CD4-positive, CD25-positive, alpha-beta regulatory T cell (primary cell): ENCODE data around the gene ARHGAP6. TPM values are rescaled to one million over a fixed set of nuclear protein-coding genes. Genes with fewer than 3 reads are reported as not detected.

ENCODE experiments used
- ATAC-seq, 2 donors: fragments of 150-1000 bp; cut with Tn5 transposase; one replicate each; pipeline ENCODE4 v1.10.0; 2021; ENCODE audit warnings: low read depth in 2 of 2, moderate number of reproducible peaks in 2 of 2, moderate library complexity in 1 of 2
- DNase-seq, 3 donors: peaks; one replicate each; pipeline versions ENCODE4 v3.0.0 to v3.0.0-alpha.2; 2012 to 2022; ENCODE audit warnings: mixed read lengths in 1 of 3
- H3K27ac ChIP-seq: one replicate; pipeline ENCODE4 v1.7.0; 2013; ENCODE audit warnings: mild to moderate bottlenecking, low read length; ENCODE audit not compliant: insufficient read depth, poor library complexity, severe bottlenecking
- H3K27me3 ChIP-seq: one replicate; pipeline ENCODE4 v1.7.0; 2013; ENCODE audit warnings: low read length; ENCODE audit not compliant: control insufficient read depth, insufficient read depth
- H3K36me3 ChIP-seq: one replicate; pipeline ENCODE4 v1.7.0; 2013; ENCODE audit warnings: mild to moderate bottlenecking, low read length, moderate library complexity; ENCODE audit not compliant: control insufficient read depth, insufficient read depth
- H3K4me1 ChIP-seq: 2 replicates; pipeline ENCODE4 v1.7.0; 2013; ENCODE audit warnings: mild to moderate bottlenecking, low read length; ENCODE audit not compliant: insufficient read depth, control insufficient read depth, poor library complexity, severe bottlenecking
- H3K4me3 ChIP-seq: one replicate; pipeline ENCODE4 v1.7.0; 2013; ENCODE audit warnings: low read depth, mild to moderate bottlenecking, low read length, moderate library complexity
- H3K9me3 ChIP-seq, 2 experiments: 1 replicate in 1 of 2; 2 replicates in 1 of 2; pipeline ENCODE4 v1.7.0; 2013; ENCODE audit warnings: low read length in 2 of 2, mild to moderate bottlenecking in 1 of 2, moderate library complexity in 1 of 2; ENCODE audit not compliant: control insufficient read depth in 2 of 2
- H3K27ac Mint-ChIP-seq, 3 donors: one replicate each; pipeline ENCODE4 v1.8.0; 2020 to 2022; ENCODE audit warnings: mild to moderate bottlenecking in 3 of 3, mixed read lengths in 3 of 3, moderate library complexity in 2 of 3
- H3K27me3 Mint-ChIP-seq: one replicate; pipeline ENCODE4 v1.8.0; 2022; ENCODE audit warnings: mild to moderate bottlenecking, mixed read lengths
- H3K36me3 Mint-ChIP-seq: one replicate; pipeline ENCODE4 v1.8.0; 2020; ENCODE audit warnings: mixed read lengths
- H3K4me1 Mint-ChIP-seq, 4 donors: one replicate each; pipeline ENCODE4 v1.8.0; 2020 to 2022; ENCODE audit warnings: mixed read lengths in 4 of 4, mild to moderate bottlenecking in 1 of 4
- H3K4me3 Mint-ChIP-seq, 4 donors: one replicate each; pipeline ENCODE4 v1.8.0; 2020 to 2022; ENCODE audit warnings: mild to moderate bottlenecking in 4 of 4, mixed read lengths in 4 of 4, moderate library complexity in 3 of 4
- H3K9me3 Mint-ChIP-seq, 7 donors: one replicate each; pipeline ENCODE4 v1.8.0; 2020 to 2022; ENCODE audit warnings: mixed read lengths in 7 of 7, mild to moderate bottlenecking in 3 of 7, moderate library complexity in 2 of 7
- polyA plus RNA-seq, 4 donors: library from polyadenylated mRNA; unstranded; fragments of 300-500 nt; fragmentation: Illumina TruSeq; gene quantifications; one replicate each; pipeline ENCODE4 v1.2.3, GENCODE V29; 2021
- total RNA-seq: library from RNA; stranded (reverse); gene quantifications from one replicate; pipeline ENCODE4 v1.2.3, GENCODE V29; 2022

The ARHGAP6 gene
- total and polyA plus RNA-seq, 5 donors from 2014 or later = 1.8 TPM; not detected in 4

DNA sequence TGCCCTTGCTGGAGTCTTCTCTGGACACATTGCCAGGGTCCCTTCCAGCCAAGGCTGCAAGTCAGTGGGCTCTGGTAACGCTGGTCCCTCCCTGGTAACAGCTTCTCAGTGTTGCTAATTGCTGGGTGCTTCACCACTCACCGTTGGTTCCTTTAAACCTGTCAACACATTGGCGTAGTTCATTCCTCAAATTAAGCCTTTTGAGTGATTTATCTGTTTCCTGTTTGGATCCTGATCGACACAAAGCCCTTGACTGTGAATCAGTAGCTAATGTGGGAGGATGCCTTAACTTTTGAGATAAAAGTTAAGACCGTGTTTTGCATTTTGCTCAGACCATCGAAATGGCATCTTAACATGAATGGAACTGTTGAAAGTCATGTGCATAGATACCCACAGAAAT lies 246.6 kb downstream of the ARHGAP6 start:
- H3K4me1 Mint-ChIP-seq = no peaks in the 10 kb centered on the region
- Histone ChIP-seq H3K4me3 (no peak overlapping the region), H3K36me3 (no peaks in the 10 kb centered on the region), H3K9me3 (no peaks in the 10 kb centered on the region), H3K27ac (no peak overlapping the region), H3K27me3 (no peaks in the 10 kb centered on the region), H3K4me1 (no peaks in the 10 kb centered on the region)
- H3K36me3 Mint-ChIP-seq = no peaks in the 10 kb centered on the region
- DNase-seq (no peak), ATAC-seq (no peak)
- no peak overlapping the region for H3K4me3 Mint-ChIP-seq
- H3K9me3 Mint-ChIP-seq = peaks cover 0 to 3% (median 0%) of the 10 kb centered on the region in 7 donors
- no peak overlapping the region for H3K27ac Mint-ChIP-seq
- peaks cover 4% of the 10 kb centered on the region for H3K27me3 Mint-ChIP-seq

DNA sequence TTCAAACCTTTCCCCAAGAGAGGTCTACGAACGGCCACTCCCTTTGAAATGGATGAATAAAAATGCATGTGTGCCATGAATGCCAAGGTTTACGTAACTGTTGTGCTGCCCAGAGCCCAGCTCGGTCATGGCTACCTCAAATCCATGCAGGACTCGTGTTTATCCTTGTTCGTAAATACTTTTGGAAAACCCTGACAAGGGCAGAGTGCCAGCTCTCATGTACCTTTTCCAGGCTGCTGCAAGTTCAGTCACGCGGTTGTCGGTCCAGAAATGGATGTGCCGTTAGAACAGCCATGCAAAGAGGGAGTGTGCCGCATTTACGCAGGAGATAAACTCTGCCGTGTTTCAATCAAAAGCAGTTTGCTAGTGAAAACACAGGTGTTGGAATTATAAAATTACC lies 249.1 kb downstream of the ARHGAP6 start:
- ATAC-seq = no peak
- no peaks in the 10 kb centered on the region for H3K4me1 Mint-ChIP-seq

DNA sequence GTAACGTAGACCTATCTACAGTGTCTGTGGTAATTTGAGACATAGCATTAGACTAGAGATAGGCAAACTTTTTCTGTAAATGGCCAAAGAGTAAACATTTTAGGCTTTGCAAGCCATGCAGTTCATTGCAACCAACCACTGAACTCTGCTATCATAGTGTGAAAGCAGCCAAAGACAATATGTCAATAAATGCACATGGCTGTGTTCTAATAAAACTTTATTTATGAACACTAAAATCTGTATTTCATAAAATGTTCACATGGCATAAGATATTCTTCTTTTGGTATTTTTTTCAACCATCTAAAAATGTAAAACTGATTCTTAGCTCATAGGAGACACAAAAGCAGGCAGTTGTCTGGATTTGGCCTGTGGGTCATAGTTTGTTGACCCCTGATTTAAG lies 251.6 kb downstream of the ARHGAP6 start:
- no peaks in the 10 kb centered on the region for H3K27me3 ChIP-seq
- Mint-ChIP-seq H3K9me3 (peaks cover 0 to 1% (median 0%) of the 10 kb centered on the region in 7 donors), H3K4me3 (no peak overlapping the region), H3K27me3 (peaks cover 4% of the 10 kb centered on the region), H3K36me3 (no peaks in the 10 kb centered on the region), H3K27ac (no peak overlapping the region), H3K4me1 (no peaks in the 10 kb centered on the region)
- H3K27ac ChIP-seq = no peak overlapping the region
- H3K9me3 ChIP-seq = no peaks in the 10 kb centered on the region
- DNase-seq (no peak), ATAC-seq (no peak)
- no peaks in the 10 kb centered on the region for H3K4me1 ChIP-seq
- H3K4me3 ChIP-seq = no peak overlapping the region
- no peaks in the 10 kb centered on the region for H3K36me3 ChIP-seq

More for the DNA sequence above, 249.1 kb downstream of the ARHGAP6 start:
- Histone ChIP-seq H3K9me3 (no peaks in the 10 kb centered on the region), H3K4me1 (no peaks in the 10 kb centered on the region), H3K27ac (no peak overlapping the region), H3K4me3 (no peak overlapping the region), H3K36me3 (no peaks in the 10 kb centered on the region), H3K27me3 (no peaks in the 10 kb centered on the region)
- no peak overlapping the region for H3K27ac Mint-ChIP-seq
- H3K27me3 Mint-ChIP-seq = peaks cover 4% of the 10 kb centered on the region
- H3K4me3 Mint-ChIP-seq = no peak overlapping the region
- no peak for DNase-seq
- no peaks in the 10 kb centered on the region for H3K36me3 Mint-ChIP-seq
- peaks cover 0 to 3% (median 0%) of the 10 kb centered on the region in 7 donors for H3K9me3 Mint-ChIP-seq

DNA sequence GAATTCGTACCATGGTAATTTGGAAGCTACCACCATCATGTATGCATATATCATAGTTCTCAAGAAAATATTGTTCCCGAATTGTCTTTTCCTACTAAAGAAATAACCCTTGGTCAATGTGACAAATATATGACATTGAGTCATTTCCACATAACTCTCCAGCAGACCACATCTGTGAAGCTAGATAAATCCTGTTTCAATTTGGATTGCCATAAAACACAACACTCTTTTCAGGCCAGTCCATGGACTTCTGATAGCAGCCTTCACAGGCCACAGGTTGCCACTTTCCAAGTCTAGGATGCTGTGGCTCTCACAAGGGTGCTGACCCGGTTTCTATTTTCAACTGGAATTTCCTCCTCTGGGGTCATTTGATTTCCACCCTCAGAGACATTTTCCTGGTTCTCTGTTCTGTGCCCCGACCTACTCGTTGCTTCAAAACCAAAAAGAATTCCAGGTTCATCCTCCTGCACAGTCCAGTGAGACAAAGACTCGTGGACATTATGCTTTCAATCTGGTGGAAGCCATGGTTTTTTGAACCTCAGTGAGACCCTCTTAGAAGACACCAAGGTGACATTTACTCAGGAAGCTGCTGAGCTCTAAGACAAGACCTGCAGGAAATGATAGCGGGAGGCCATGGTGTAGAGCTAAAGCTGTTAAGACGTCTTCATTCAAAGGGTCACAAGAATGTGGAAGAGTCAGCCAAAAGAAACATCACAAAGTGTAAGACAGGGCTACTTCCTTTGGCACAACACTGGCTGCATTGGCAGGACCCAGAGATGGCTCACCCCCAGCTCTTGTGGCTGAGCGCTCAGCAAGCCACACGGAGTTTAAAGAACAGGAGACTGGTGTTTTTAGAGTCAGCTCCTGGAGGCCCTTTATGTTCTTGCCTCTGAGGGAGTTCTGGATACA lies 252.8 kb downstream of the ARHGAP6 start:
- DNase-seq (no peak), ATAC-seq (no peak)
- H3K4me1 Mint-ChIP-seq = no peaks in the 10 kb centered on the region
- Histone ChIP-seq H3K9me3 (no peaks in the 10 kb centered on the region), H3K27me3 (no peaks in the 10 kb centered on the region), H3K4me3 (no peak overlapping the region), H3K36me3 (no peaks in the 10 kb centered on the region), H3K4me1 (no peaks in the 10 kb centered on the region), H3K27ac (no peak overlapping the region)
- no peak overlapping the region for H3K27ac Mint-ChIP-seq
- H3K4me3 Mint-ChIP-seq = no peak overlapping the region
- H3K36me3 Mint-ChIP-seq = no peaks in the 10 kb centered on the region
- H3K9me3 Mint-ChIP-seq = peaks cover 0 to 3% (median 0%) of the 10 kb centered on the region in 7 donors
- H3K27me3 Mint-ChIP-seq = peaks cover 1% of the 10 kb centered on the region

DNA sequence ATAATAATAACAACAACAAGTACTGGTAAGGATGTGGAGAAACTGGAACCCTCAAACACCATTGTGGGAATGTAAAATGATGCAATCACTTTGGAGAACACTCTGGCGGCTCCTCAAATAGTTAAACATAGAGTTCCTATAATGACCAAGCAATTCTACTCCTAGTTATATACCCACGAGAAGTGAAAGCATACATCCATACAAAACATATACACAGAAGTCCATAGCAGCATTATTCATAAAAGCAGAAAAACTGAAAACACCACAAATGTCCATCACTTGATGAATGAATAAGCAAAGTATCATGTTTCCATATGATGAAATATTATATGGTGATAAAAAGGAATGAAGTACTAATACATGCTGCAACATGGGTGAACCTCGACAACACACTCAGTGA lies 255.8 kb downstream of the ARHGAP6 start:
- peaks cover 0 to 3% (median 0%) of the 10 kb centered on the region in 7 donors for H3K9me3 Mint-ChIP-seq
- Histone ChIP-seq H3K36me3 (no peaks in the 10 kb centered on the region), H3K4me3 (no peak overlapping the region), H3K9me3 (no peaks in the 10 kb centered on the region), H3K4me1 (no peaks in the 10 kb centered on the region), H3K27ac (no peak overlapping the region), H3K27me3 (no peaks in the 10 kb centered on the region)
- H3K27me3 Mint-ChIP-seq = no peaks in the 10 kb centered on the region
- DNase-seq (no peak), ATAC-seq (no peak)
- H3K36me3 Mint-ChIP-seq = no peaks in the 10 kb centered on the region
- H3K27ac Mint-ChIP-seq = no peak overlapping the region
- no peak overlapping the region for H3K4me3 Mint-ChIP-seq
- H3K4me1 Mint-ChIP-seq = no peaks in the 10 kb centered on the region

DNA sequence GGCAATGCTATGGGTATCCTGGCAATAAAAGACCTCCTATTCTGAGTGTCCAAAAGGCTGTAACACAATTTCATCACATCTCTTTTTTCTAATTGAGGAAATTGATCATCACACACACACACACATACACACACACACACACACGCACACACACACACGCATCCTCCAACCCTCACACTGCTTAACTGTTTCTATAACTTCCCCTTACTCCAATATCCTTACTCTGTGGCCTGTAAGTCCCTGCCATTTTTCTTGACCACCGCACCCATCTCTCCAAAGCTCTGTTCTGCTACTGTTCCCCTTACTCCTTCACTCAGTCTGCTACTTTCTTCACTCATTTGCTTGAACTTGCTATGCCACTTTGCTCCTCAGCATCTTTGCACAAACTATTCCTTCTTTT lies 256.9 kb downstream of the ARHGAP6 start:
- no peak for ATAC-seq
- Histone ChIP-seq H3K4me1 (no peaks in the 10 kb centered on the region), H3K27me3 (no peaks in the 10 kb centered on the region), H3K4me3 (no peak overlapping the region), H3K27ac (no peak overlapping the region), H3K9me3 (no peaks in the 10 kb centered on the region), H3K36me3 (no peaks in the 10 kb centered on the region)
- DNase-seq = no peak
- Mint-ChIP-seq H3K27ac (no peak overlapping the region), H3K36me3 (no peaks in the 10 kb centered on the region), H3K9me3 (peaks cover 0 to 3% (median 0%) of the 10 kb centered on the region in 7 donors), H3K4me3 (no peak overlapping the region), H3K27me3 (no peaks in the 10 kb centered on the region), H3K4me1 (no peaks in the 10 kb centered on the region)

DNA sequence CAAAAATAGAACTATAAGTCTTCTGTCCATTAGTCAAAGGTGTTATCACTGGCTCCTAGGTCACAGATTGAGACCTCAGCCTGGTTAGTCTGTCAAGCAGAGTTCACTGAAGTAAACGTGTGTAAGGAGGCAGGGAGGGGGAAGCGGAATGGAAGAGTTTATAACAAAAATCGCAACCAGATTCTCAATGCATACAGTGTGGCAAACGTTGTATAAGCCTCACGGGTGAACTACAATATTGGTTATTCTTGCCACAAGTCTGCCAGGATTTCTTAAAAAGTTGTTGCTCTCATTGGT lies 257.7 kb downstream of the ARHGAP6 start:
- Mint-ChIP-seq H3K4me1 (no peaks in the 10 kb centered on the region), H3K27ac (no peak overlapping the region), H3K36me3 (no peaks in the 10 kb centered on the region), H3K9me3 (peaks cover 0 to 3% (median 0%) of the 10 kb centered on the region in 7 donors), H3K27me3 (no peaks in the 10 kb centered on the region), H3K4me3 (no peak overlapping the region)
- Histone ChIP-seq H3K27ac (no peak overlapping the region), H3K36me3 (no peaks in the 10 kb centered on the region), H3K27me3 (no peaks in the 10 kb centered on the region), H3K9me3 (no peaks in the 10 kb centered on the region), H3K4me1 (no peaks in the 10 kb centered on the region), H3K4me3 (no peak overlapping the region)
- DNase-seq (no peak), ATAC-seq (no peak)
